ENCODE data around the gene SSTR4. TPM values are rescaled to one million over a fixed set of nuclear protein-coding genes. Genes with fewer than 3 reads are reported as not detected.
"Not testable (repeated sequence)": the region's sequence is repeated elsewhere in the genome, so short reads cannot be mapped to it uniquely, and the experiment has no call there.

SSTR4 gene, protein sequence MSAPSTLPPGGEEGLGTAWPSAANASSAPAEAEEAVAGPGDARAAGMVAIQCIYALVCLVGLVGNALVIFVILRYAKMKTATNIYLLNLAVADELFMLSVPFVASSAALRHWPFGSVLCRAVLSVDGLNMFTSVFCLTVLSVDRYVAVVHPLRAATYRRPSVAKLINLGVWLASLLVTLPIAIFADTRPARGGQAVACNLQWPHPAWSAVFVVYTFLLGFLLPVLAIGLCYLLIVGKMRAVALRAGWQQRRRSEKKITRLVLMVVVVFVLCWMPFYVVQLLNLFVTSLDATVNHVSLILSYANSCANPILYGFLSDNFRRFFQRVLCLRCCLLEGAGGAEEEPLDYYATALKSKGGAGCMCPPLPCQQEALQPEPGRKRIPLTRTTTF
- not detected in 2 replicates for polyA plus RNA-seq (2013)

DNA sequence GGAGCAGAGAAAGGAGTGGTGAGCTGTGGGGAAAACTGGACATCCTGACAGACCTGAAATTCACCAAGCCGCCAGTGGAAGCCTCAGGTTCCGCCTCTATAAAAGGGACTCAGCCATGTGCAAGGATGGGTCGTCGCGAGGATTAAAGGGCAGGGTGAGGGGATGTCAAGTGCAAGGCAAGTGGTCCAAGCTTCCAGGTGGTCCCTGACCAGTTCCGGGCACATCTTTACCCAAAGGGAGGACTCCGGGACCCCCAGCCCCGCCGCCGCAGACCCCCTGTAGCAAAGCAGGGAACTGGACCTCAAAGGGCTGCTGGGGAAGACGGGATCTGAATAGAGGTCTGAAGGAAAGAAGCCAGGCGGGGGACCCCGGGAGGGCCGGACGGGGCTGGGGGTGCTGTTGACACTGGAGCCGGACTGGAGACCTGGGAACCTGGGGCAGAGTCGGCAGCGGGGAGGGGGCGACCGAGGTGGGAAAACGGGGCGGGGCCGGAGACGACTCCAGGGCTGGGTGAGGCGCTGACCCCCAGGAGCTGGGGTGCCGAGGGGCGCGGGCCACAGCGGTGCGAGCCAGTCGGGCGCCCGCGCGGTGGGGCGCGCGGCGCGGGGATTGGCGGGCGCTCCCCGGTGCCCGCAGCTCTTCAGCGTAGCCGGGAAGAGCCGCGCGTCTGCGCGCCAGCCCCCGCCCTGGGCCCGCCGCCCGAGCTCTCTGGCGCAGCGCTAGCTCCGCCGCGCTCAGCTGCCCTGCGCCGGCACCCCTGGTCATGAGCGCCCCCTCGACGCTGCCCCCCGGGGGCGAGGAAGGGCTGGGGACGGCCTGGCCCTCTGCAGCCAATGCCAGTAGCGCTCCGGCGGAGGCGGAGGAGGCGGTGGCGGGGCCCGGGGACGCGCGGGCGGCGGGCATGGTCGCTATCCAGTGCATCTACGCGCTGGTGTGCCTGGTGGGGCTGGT is at the start of gene SSTR4:
SSTR4 (plus strand) TSS at position 592 of the 951 bp plus-strand sequence; CDS start at position 764, 172 bp downstream.
- no CpG with 5 or more reads among the region's 83 CpGs for WGBS (ENCODE audit: extremely low coverage, insufficient coverage, insufficient read length)
- Histone ChIP-seq H2AFZ (ENCODE audit: insufficient read depth, low read length, poor library complexity) (no peak within 1 kb of the TSS), H2BK12ac (ENCODE audit: low read length) (no peak within 1 kb of the TSS), H2BK5ac (ENCODE audit: low read depth, low read length, poor library complexity) (no peak within 1 kb of the TSS), H2AK5ac (ENCODE audit: low read length) (no peak within 1 kb of the TSS), H3K4me3 (ENCODE audit: low read depth, low read length) (no peak within 1 kb of the TSS), H3K79me2 (ENCODE audit: control insufficient read depth, insufficient read depth, low read length, poor library complexity) (no peaks in the 10 kb centered on the region), H2BK120ac (ENCODE audit: insufficient read depth, low read length, poor library complexity) (no peak within 1 kb of the TSS), H4K8ac (ENCODE audit: low read depth, low read length) (no peak within 1 kb of the TSS), H3K4me1 (ENCODE audit: control insufficient read depth in 1 of 2, insufficient read depth in 2 of 2, low read length in 2 of 2) (peaks cover 2 to 4% of the 10 kb centered on the region in 2 experiments), H3K9me3 (ENCODE audit: insufficient read depth, low read depth, low read length) (peaks cover 12% of the 10 kb centered on the region), H3K23ac (ENCODE audit: low read length) (no peak within 1 kb of the TSS), H3K9ac (ENCODE audit: low read length) (no peak within 1 kb of the TSS), H3K27ac (ENCODE audit: low read depth, low read length) (no peak within 1 kb of the TSS), H3K27me3 (ENCODE audit: insufficient read depth, low read length) (peaks cover 31% of the 10 kb centered on the region), H3K4me2 (ENCODE audit: low read length) (peak within 1 kb of the TSS; percentile 30), H4K91ac (ENCODE audit: low read depth, low read length) (no peak within 1 kb of the TSS), H4K12ac (ENCODE audit: low read depth, low read length) (no peak within 1 kb of the TSS), H3K79me1 (ENCODE audit: low read length) (no peaks in the 10 kb centered on the region), H3K36me3 (ENCODE audit: control insufficient read depth in 1 of 2, insufficient read depth in 2 of 2, low read length in 2 of 2) (no peaks in the 10 kb centered on the region), H3K14ac (ENCODE audit: low read length) (no peak within 1 kb of the TSS), H3K18ac (ENCODE audit: low read length) (no peak within 1 kb of the TSS), H3K4ac (ENCODE audit: low read depth, low read length) (no peak within 1 kb of the TSS)
- no peak for DNase-seq

DNA sequence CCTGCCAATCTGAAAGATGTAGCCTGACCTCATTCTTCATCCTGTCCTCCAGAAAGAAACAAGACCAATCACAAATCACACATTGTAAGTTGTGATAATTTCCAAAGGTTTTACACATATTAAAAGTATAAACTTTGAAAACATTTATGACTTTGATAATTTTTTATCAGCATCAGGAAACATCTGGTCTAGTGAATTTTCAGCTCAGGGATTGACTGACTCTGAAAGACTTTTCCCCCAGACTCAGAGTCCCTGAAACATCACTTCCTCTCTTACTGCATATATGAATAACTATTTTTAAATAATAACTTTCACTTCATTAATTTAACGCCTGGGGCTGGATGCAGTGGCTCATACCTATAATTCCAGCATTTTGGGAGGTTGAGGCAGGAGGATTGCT is 48.5 kb upstream of the SSTR4 start:
- Histone ChIP-seq H3K36me3 (ENCODE audit: control insufficient read depth in 1 of 2, insufficient read depth in 2 of 2, low read length in 2 of 2) (no peaks in the 10 kb centered on the region), H4K8ac (ENCODE audit: low read depth, low read length) (no peak overlapping the region), H3K14ac (ENCODE audit: low read length) (no peak overlapping the region), H3K9ac (ENCODE audit: low read length) (no peak overlapping the region), H4K91ac (ENCODE audit: low read depth, low read length) (no peak overlapping the region), H2BK120ac (ENCODE audit: insufficient read depth, low read length, poor library complexity) (no peak overlapping the region), H3K27me3 (ENCODE audit: insufficient read depth, low read length) (no peaks in the 10 kb centered on the region), H3K4me3 (ENCODE audit: low read depth, low read length) (no peak overlapping the region), H2BK12ac (ENCODE audit: low read length) (no peak overlapping the region), H3K79me2 (ENCODE audit: control insufficient read depth, insufficient read depth, low read length, poor library complexity) (no peaks in the 10 kb centered on the region), H3K27ac (ENCODE audit: low read depth, low read length) (no peak overlapping the region), H3K23ac (ENCODE audit: low read length) (no peak overlapping the region), H3K4ac (ENCODE audit: low read depth, low read length) (no peak overlapping the region), H4K12ac (ENCODE audit: low read depth, low read length) (no peak overlapping the region), H3K18ac (ENCODE audit: low read length) (no peak overlapping the region), H3K79me1 (ENCODE audit: low read length) (no peaks in the 10 kb centered on the region), H2AK5ac (ENCODE audit: low read length) (no peak overlapping the region), H3K9me3 (ENCODE audit: insufficient read depth, low read depth, low read length) (no peaks in the 10 kb centered on the region), H2AFZ (ENCODE audit: insufficient read depth, low read length, poor library complexity) (no peak overlapping the region), H3K4me1 (ENCODE audit: control insufficient read depth in 1 of 2, insufficient read depth in 2 of 2, low read length in 2 of 2) (no peaks in the 10 kb centered on the region), H3K4me2 (ENCODE audit: low read length) (no peak overlapping the region), H2BK5ac (ENCODE audit: low read depth, low read length, poor library complexity) (no peak overlapping the region)
- no peak for DNase-seq
- WGBS (ENCODE audit: extremely low coverage, insufficient coverage, insufficient read length), result no CpG with 5 or more reads among the region's 1 CpG

DNA sequence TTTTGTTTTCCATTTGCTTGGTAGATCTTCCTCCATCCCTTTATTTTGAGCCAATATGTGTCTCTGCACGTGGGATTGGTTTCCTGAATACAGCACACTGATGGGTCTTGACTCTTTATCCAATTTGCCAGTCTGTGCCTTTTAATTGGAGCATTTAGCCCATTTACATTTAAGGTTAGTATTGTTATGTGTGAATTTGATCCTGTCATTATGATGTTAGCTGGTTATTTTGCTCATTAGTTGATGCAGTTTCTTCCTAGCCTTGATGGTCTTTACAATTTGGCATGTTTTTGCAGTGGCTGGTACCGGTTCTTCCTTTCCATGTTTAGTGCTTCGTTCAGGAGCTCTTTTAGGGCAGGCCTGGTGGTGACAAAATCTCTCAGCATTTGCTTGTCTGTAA is 43.7 kb upstream of the SSTR4 start:
- not testable (repeated sequence) for H3K79me2 ChIP-seq (ENCODE audit: control insufficient read depth, insufficient read depth, low read length, poor library complexity); H3K18ac ChIP-seq (ENCODE audit: low read length); H4K8ac ChIP-seq (ENCODE audit: low read depth, low read length); H3K79me1 ChIP-seq (ENCODE audit: low read length); H4K12ac ChIP-seq (ENCODE audit: low read depth, low read length); H4K91ac ChIP-seq (ENCODE audit: low read depth, low read length); H3K36me3 ChIP-seq (ENCODE audit: control insufficient read depth in 1 of 2, insufficient read depth in 2 of 2, low read length in 2 of 2); H2BK120ac ChIP-seq (ENCODE audit: insufficient read depth, low read length, poor library complexity); H2AK5ac ChIP-seq (ENCODE audit: low read length); H3K4ac ChIP-seq (ENCODE audit: low read depth, low read length); H2BK5ac ChIP-seq (ENCODE audit: low read depth, low read length, poor library complexity); H3K23ac ChIP-seq (ENCODE audit: low read length); H3K14ac ChIP-seq (ENCODE audit: low read length); H3K9ac ChIP-seq (ENCODE audit: low read length); H2AFZ ChIP-seq (ENCODE audit: insufficient read depth, low read length, poor library complexity); H3K4me1 ChIP-seq (ENCODE audit: control insufficient read depth in 1 of 2, insufficient read depth in 2 of 2, low read length in 2 of 2); H3K4me2 ChIP-seq (ENCODE audit: low read length); H3K27ac ChIP-seq (ENCODE audit: low read depth, low read length); H3K9me3 ChIP-seq (ENCODE audit: insufficient read depth, low read depth, low read length); H3K27me3 ChIP-seq (ENCODE audit: insufficient read depth, low read length); DNase-seq; H3K4me3 ChIP-seq (ENCODE audit: low read depth, low read length); H2BK12ac ChIP-seq (ENCODE audit: low read length)
- WGBS (ENCODE audit: extremely low coverage, insufficient coverage, insufficient read length), result no CpG with 5 or more reads among the region's 3 CpGs

DNA sequence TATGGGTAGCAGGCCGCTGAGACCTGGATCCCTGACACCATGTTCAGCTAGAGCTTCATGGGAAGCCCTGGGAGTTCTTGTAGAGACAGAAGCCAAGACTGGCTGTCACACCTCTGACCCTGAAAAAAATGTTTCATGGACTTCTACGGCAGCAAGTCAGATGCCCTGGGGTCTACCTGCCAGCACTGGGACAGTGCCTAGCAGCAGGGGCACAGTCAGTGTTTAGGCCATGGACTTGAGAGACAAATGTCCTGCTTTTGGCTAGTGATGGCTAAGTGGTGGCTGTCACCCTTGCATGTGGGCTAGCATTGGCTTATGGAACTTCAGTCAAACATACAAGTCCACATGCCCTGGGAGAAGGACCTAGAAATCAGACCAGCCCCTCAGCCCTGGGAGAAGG is 41.3 kb upstream of the SSTR4 start:
- H3K4me3 ChIP-seq (ENCODE audit: low read depth, low read length), result no peak overlapping the region
- no peak overlapping the region for H3K4ac ChIP-seq (ENCODE audit: low read depth, low read length)
- no peaks in the 10 kb centered on the region for H3K36me3 ChIP-seq (ENCODE audit: control insufficient read depth in 1 of 2, insufficient read depth in 2 of 2, low read length in 2 of 2)
- H3K4me1 ChIP-seq (ENCODE audit: control insufficient read depth in 1 of 2, insufficient read depth in 2 of 2, low read length in 2 of 2), result no peaks in the 10 kb centered on the region
- no peak overlapping the region for H3K23ac ChIP-seq (ENCODE audit: low read length)
- H2AFZ ChIP-seq (ENCODE audit: insufficient read depth, low read length, poor library complexity), result no peak overlapping the region
- H2BK5ac ChIP-seq (ENCODE audit: low read depth, low read length, poor library complexity), result no peak overlapping the region
- no peak overlapping the region for H3K9ac ChIP-seq (ENCODE audit: low read length)
- H4K8ac ChIP-seq (ENCODE audit: low read depth, low read length), result no peak overlapping the region
- DNase-seq, result no peak
- no peak overlapping the region for H3K4me2 ChIP-seq (ENCODE audit: low read length)
- no peak overlapping the region for H3K27ac ChIP-seq (ENCODE audit: low read depth, low read length)
- H3K27me3 ChIP-seq (ENCODE audit: insufficient read depth, low read length), result no peaks in the 10 kb centered on the region
- no peak overlapping the region for H2BK12ac ChIP-seq (ENCODE audit: low read length)
- no peak overlapping the region for H2BK120ac ChIP-seq (ENCODE audit: insufficient read depth, low read length, poor library complexity)
- no peak overlapping the region for H4K91ac ChIP-seq (ENCODE audit: low read depth, low read length)
- no peak overlapping the region for H4K12ac ChIP-seq (ENCODE audit: low read depth, low read length)
- H3K79me2 ChIP-seq (ENCODE audit: control insufficient read depth, insufficient read depth, low read length, poor library complexity), result no peaks in the 10 kb centered on the region
- no peak overlapping the region for H3K14ac ChIP-seq (ENCODE audit: low read length)
- H3K9me3 ChIP-seq (ENCODE audit: insufficient read depth, low read depth, low read length), result peaks cover 9% of the 10 kb centered on the region
- no CpG with 5 or more reads among the region's 2 CpGs for WGBS (ENCODE audit: extremely low coverage, insufficient coverage, insufficient read length)
- no peak overlapping the region for H3K18ac ChIP-seq (ENCODE audit: low read length)
- no peak overlapping the region for H2AK5ac ChIP-seq (ENCODE audit: low read length)
- H3K79me1 ChIP-seq (ENCODE audit: low read length), result no peaks in the 10 kb centered on the region

Measured in trophoblast cell (in vitro differentiated cells and primary cell).